HEK293 (cell line): ENCODE results near the gene CFAP47.

Source experiments
- CTCF ChIA-PET: fragments of 350-600 bp; formaldehyde crosslinking; extraction: SDS; loops from one replicate; lab custom pipeline; 2021; ENCODE audit warnings: antibody characterized with exemption; lab: Yijun Ruan, JAX
- POLR2A ChIA-PET: fragments of 300-600 bp; formaldehyde crosslinking; extraction: SDS; loops from one replicate; lab custom pipeline; 2020; ENCODE audit warnings: antibody characterized with exemption, inconsistent platforms; lab: Yijun Ruan, JAX
- H3K27ac ChIP-seq: fragments of 200-500 bp; sonication (Bioruptor generic); 2 replicates; pipeline ENCODE4 v1.5.1; 2014; ENCODE audit warnings: low read depth, low read length, control low read depth, inconsistent platforms; ENCODE audit errors: extremely low read depth
- H3K36me3 ChIP-seq, 2 experiments: fragments of 200-500 bp in 1 of 2; sonication (Bioruptor generic) in 1 of 2; 1 replicate in 1 of 2; 2 replicates in 1 of 2; pipeline ENCODE4 v1.5.1; 2014 to 2017; ENCODE audit warnings: inconsistent platforms in 2 of 2, low read length in 2 of 2; ENCODE audit not compliant: control insufficient read depth in 2 of 2, insufficient read depth in 1 of 2
- H3K4me1 ChIP-seq: fragments of 200-500 bp; sonication (Bioruptor generic); 2 replicates; pipeline ENCODE4 v1.5.1; 2014; ENCODE audit warnings: mild to moderate bottlenecking, low read length, inconsistent platforms; ENCODE audit not compliant: control insufficient read depth, insufficient read depth
- H3K4me3 ChIP-seq: 2 replicates; pipeline ENCODE4 v1.5.1; 2011; ENCODE audit warnings: low read depth, mild to moderate bottlenecking, control low read depth, low read length, moderate library complexity
- H3K9me3 ChIP-seq: fragments of 200-500 bp; sonication (Bioruptor generic); 2 replicates; pipeline ENCODE4 v1.5.1; 2014; ENCODE audit warnings: low read depth, low read length, inconsistent platforms; ENCODE audit not compliant: control insufficient read depth, insufficient read depth
- MZF1 ChIP-seq: fragments of 450-650 bp; formaldehyde crosslinking; IDR thresholded peaks from 2 replicates; pipeline ENCODE4 v1.5.1; 2017; ENCODE audit warnings: missing biosample characterization, missing genetic modification characterization, borderline replicate concordance
- SP3 ChIP-seq: fragments of 450-650 bp; formaldehyde crosslinking; IDR thresholded peaks from 2 replicates; pipeline ENCODE4 v1.5.1; 2016; ENCODE audit warnings: missing biosample characterization, missing genetic modification characterization
- YY2 ChIP-seq: fragments of 450-650 bp; formaldehyde crosslinking; IDR thresholded peaks from 2 replicates; pipeline ENCODE4 v1.5.1; 2016; ENCODE audit warnings: missing biosample characterization, missing genetic modification characterization
- ZIC2 ChIP-seq: fragments of 450-650 bp; formaldehyde crosslinking; IDR thresholded peaks from 2 replicates; pipeline ENCODE4 v1.5.1; 2016; ENCODE audit warnings: missing biosample characterization, missing genetic modification characterization
- ZNF140 ChIP-seq: fragments of 450-650 bp; formaldehyde crosslinking; IDR thresholded peaks from 2 replicates; pipeline ENCODE4 v1.5.1; 2016; ENCODE audit warnings: missing biosample characterization, missing genetic modification characterization
- ZNF169 ChIP-seq: fragments of 450-650 bp; formaldehyde crosslinking; IDR thresholded peaks from 2 replicates; pipeline ENCODE4 v1.5.1; 2016; ENCODE audit warnings: missing biosample characterization, missing genetic modification characterization
- ZNF174 ChIP-seq: fragments of 450-650 bp; formaldehyde crosslinking; IDR thresholded peaks from 2 replicates; pipeline ENCODE4 v1.5.0; 2017; ENCODE audit warnings: missing biosample characterization, mild to moderate bottlenecking, missing genetic modification characterization
- ZNF184 ChIP-seq: fragments of 450-650 bp; IDR thresholded peaks from 2 replicates; pipeline ENCODE4 v1.5.1; 2018; ENCODE audit warnings: missing biosample characterization, mild to moderate bottlenecking, missing genetic modification characterization
- ZNF214 ChIP-seq: fragments of 450-650 bp; formaldehyde crosslinking; IDR thresholded peaks from 2 replicates; pipeline ENCODE4 v1.5.1; 2017; ENCODE audit warnings: missing biosample characterization, mild to moderate bottlenecking, missing genetic modification characterization, borderline replicate concordance
- ZNF221 ChIP-seq: fragments of 450-650 bp; formaldehyde crosslinking; IDR thresholded peaks from 2 replicates; pipeline ENCODE4 v1.5.1; 2017; ENCODE audit warnings: missing biosample characterization, missing genetic modification characterization, borderline replicate concordance
- ZNF324 ChIP-seq: fragments of 450-650 bp; formaldehyde crosslinking; IDR thresholded peaks from 2 replicates; pipeline ENCODE4 v1.5.1; 2016; ENCODE audit warnings: missing biosample characterization, missing genetic modification characterization
- ZNF350 ChIP-seq: fragments of 450-650 bp; formaldehyde crosslinking; IDR thresholded peaks from 2 replicates; pipeline ENCODE4 v1.5.0; 2017; ENCODE audit warnings: missing biosample characterization, mild to moderate bottlenecking, missing genetic modification characterization
- ZNF37A ChIP-seq: fragments of 450-650 bp; IDR thresholded peaks from 2 replicates; pipeline ENCODE4 v1.5.1; 2018; ENCODE audit warnings: missing biosample characterization, missing genetic modification characterization
- ZNF404 ChIP-seq: fragments of 450-650 bp; formaldehyde crosslinking; IDR thresholded peaks from 2 replicates; pipeline ENCODE4 v1.5.1; 2017; ENCODE audit warnings: missing biosample characterization, missing genetic modification characterization
- ZNF416 ChIP-seq: fragments of 450-650 bp; formaldehyde crosslinking; IDR thresholded peaks from 2 replicates; pipeline ENCODE4 v1.5.1; 2016; ENCODE audit warnings: missing biosample characterization, missing genetic modification characterization
- ZNF514 ChIP-seq: fragments of 450-650 bp; formaldehyde crosslinking; IDR thresholded peaks from 2 replicates; pipeline ENCODE4 v1.5.1; 2016; ENCODE audit warnings: missing biosample characterization, missing genetic modification characterization
- ZNF530 ChIP-seq: fragments of 450-650 bp; formaldehyde crosslinking; IDR thresholded peaks from 2 replicates; pipeline ENCODE4 v1.5.1; 2016; ENCODE audit warnings: low read depth, missing biosample characterization, missing genetic modification characterization
- ZNF664 ChIP-seq: fragments of 450-650 bp; formaldehyde crosslinking; IDR thresholded peaks from 2 replicates; pipeline ENCODE4 v1.5.1; 2016; ENCODE audit warnings: missing biosample characterization, missing genetic modification characterization
- ZNF701 ChIP-seq: fragments of 450-650 bp; formaldehyde crosslinking; IDR thresholded peaks from 2 replicates; pipeline ENCODE4 v1.5.1; 2016; ENCODE audit warnings: missing biosample characterization, missing genetic modification characterization
- ZNF768 ChIP-seq: fragments of 450-650 bp; formaldehyde crosslinking; IDR thresholded peaks from 2 replicates; pipeline ENCODE4 v1.5.1; 2018; ENCODE audit warnings: missing biosample characterization, mild to moderate bottlenecking, missing genetic modification characterization
- ZNF792 ChIP-seq: fragments of 450-650 bp; formaldehyde crosslinking; IDR thresholded peaks from 2 replicates; pipeline ENCODE4 v1.5.1; 2016; ENCODE audit warnings: missing biosample characterization, missing genetic modification characterization
- ZSCAN30 ChIP-seq: fragments of 450-650 bp; IDR thresholded peaks from 2 replicates; pipeline ENCODE4 v1.5.1; 2018; ENCODE audit warnings: missing biosample characterization, mild to moderate bottlenecking, missing genetic modification characterization, moderate library complexity
- TF ChIP-seq, protein P1 (sequence below): fragments of 450-650 bp; formaldehyde crosslinking; conservative IDR thresholded peaks from 2 replicates; pipeline ENCODE4 v1.5.1; 2016; ENCODE audit warnings: low read depth, missing biosample characterization, missing genetic modification characterization
- TF ChIP-seq, protein P2 (sequence below): fragments of 450-650 bp; formaldehyde crosslinking; IDR thresholded peaks from 2 replicates; pipeline ENCODE4 v1.5.1; 2016; ENCODE audit warnings: missing biosample characterization, missing genetic modification characterization, low read depth
- TF ChIP-seq, protein P3 (sequence below): fragments of 450-650 bp; formaldehyde crosslinking; IDR thresholded peaks from 2 replicates; pipeline ENCODE4 v1.5.1; 2016; ENCODE audit warnings: missing biosample characterization, missing genetic modification characterization
- TF ChIP-seq, protein P4 (sequence below): fragments of 450-650 bp; formaldehyde crosslinking; IDR thresholded peaks from 2 replicates; pipeline ENCODE4 v1.5.1; 2016; ENCODE audit warnings: missing biosample characterization, missing genetic modification characterization

CFAP47 gene

DNA sequence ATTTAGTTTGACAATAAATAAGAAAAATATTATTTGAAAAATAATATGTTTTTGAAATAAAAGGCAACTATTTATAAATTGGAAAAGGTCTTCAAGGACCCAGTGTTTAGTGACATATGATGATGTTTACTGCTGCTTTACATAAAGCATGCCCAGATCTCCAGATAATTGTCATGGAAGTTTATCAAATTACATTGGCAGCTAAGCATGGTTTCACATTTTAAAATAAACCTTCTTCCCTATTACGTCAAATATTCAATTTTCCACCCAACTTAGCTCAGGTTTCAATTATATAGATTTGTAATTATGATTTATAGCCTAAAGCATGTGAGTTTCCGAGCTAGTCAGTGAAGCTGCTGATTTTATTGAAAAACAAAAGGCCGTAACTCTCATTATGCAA lies 417.2 kb downstream of the CFAP47 start:
- Histone ChIP-seq H3K4me1 (no peaks in the 10 kb centered on the region), H3K4me3 (no peak overlapping the region), H3K9me3 (no peaks in the 10 kb centered on the region), H3K36me3 (no peaks in the 10 kb centered on the region), H3K27ac (no peak overlapping the region)
- ChIA-PET CTCF (interaction anchor here (0.5 kb wide), 1 partner anchor 985 kb away, joined by 3 read pairs; no protein-coding TSS in a partner anchor), POLR2A (no interaction called here)
- TF ChIP-seq ZNF404 (tag by site-specific recombination): no peak
- no peak for TF ChIP-seq ZNF37A (tag by site-specific recombination)
- TF ChIP-seq, protein P1, sequence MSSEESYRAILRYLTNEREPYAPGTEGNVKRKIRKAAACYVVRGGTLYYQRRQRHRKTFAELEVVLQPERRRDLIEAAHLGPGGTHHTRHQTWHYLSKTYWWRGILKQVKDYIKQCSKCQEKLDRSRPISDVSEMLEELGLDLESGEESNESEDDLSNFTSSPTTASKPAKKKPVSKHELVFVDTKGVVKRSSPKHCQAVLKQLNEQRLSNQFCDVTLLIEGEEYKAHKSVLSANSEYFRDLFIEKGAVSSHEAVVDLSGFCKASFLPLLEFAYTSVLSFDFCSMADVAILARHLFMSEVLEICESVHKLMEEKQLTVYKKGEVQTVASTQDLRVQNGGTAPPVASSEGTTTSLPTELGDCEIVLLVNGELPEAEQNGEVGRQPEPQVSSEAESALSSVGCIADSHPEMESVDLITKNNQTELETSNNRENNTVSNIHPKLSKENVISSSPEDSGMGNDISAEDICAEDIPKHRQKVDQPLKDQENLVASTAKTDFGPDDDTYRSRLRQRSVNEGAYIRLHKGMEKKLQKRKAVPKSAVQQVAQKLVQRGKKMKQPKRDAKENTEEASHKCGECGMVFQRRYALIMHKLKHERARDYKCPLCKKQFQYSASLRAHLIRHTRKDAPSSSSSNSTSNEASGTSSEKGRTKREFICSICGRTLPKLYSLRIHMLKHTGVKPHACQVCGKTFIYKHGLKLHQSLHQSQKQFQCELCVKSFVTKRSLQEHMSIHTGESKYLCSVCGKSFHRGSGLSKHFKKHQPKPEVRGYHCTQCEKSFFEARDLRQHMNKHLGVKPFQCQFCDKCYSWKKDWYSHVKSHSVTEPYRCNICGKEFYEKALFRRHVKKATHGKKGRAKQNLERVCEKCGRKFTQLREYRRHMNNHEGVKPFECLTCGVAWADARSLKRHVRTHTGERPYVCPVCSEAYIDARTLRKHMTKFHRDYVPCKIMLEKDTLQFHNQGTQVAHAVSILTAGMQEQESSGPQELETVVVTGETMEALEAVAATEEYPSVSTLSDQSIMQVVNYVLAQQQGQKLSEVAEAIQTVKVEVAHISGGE (tag by site-specific recombination): no peak
- no peak for TF ChIP-seq ZIC2
- no peak for TF ChIP-seq YY2
- TF ChIP-seq ZNF664: no peak
- TF ChIP-seq SP3 (tag by site-specific recombination): no peak
- no peak for TF ChIP-seq ZNF221 (tag by site-specific recombination)
- no peak for TF ChIP-seq ZNF792
- TF ChIP-seq ZSCAN30 (tag by site-specific recombination): no peak
- TF ChIP-seq ZNF184 (tag by site-specific recombination): no peak
- no peak for TF ChIP-seq ZNF514 (tag by site-specific recombination)
- no peak for TF ChIP-seq ZNF140

DNA sequence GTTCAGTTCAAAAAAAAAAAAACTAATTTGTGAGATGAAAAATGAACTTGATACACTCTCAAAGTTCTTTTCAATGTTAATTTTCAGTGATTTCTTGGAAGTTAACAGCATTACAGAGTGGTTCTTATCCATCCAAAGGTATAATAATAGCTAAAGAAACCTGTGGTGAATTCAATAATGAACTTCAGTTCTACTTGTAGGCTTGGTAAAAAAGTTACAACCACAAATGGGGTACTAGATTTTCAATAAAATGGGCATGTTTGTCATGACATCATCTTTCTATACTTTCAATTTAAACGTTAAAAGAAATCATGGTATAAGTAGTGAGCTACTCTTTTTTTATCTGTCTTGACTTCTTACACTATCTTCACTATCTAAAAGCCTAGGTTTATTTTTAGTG lies 424.8 kb downstream of the CFAP47 start:
- Histone ChIP-seq H3K9me3 (no peaks in the 10 kb centered on the region), H3K36me3 (no peaks in the 10 kb centered on the region), H3K4me1 (no peaks in the 10 kb centered on the region), H3K27ac (no peak overlapping the region), H3K4me3 (no peak overlapping the region)
- POLR2A ChIA-PET: no interaction called here
- CTCF ChIA-PET: interaction anchor here (0.7 kb wide), 1 partner anchor 1854 kb away, joined by 3 read pairs; no protein-coding TSS in a partner anchor
- TF ChIP-seq, protein P2, sequence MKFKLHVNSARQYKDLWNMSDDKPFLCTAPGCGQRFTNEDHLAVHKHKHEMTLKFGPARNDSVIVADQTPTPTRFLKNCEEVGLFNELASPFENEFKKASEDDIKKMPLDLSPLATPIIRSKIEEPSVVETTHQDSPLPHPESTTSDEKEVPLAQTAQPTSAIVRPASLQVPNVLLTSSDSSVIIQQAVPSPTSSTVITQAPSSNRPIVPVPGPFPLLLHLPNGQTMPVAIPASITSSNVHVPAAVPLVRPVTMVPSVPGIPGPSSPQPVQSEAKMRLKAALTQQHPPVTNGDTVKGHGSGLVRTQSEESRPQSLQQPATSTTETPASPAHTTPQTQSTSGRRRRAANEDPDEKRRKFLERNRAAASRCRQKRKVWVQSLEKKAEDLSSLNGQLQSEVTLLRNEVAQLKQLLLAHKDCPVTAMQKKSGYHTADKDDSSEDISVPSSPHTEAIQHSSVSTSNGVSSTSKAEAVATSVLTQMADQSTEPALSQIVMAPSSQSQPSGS (tag by site-specific recombination): 0 out of 2 replicates have a peak, but pooled peaks have one; percentile 18
- TF ChIP-seq ZNF324 (tag by site-specific recombination): no peak

DNA sequence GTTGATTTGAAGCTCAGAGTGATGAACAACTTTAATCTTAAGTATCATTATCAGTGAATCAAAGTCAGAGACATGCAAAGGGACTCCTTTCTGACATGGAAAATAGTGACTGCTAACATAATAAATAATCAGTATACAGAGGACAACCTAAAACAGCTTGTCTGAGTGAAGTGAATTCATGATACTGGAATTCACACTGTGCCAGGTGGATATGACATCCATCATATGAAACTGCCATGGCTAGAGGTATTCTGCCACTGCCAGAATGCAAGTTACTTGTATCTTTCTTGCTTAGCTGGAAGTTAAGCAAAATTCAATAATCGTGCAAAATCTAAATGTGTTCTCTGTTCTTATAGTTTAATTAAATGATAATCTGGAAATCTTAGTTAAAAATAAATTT lies 429.0 kb downstream of the CFAP47 start:
- Histone ChIP-seq H3K4me1 (no peaks in the 10 kb centered on the region), H3K36me3 (no peaks in the 10 kb centered on the region), H3K9me3 (no peaks in the 10 kb centered on the region), H3K4me3 (no peak overlapping the region), H3K27ac (no peak overlapping the region)
- POLR2A ChIA-PET: no interaction called here
- CTCF ChIA-PET: interaction anchor here (0.7 kb wide), 1 partner anchor 320 kb away, joined by 3 read pairs; no protein-coding TSS in a partner anchor
- TF ChIP-seq ZNF792 (no peak), ZNF214 (tag by site-specific recombination) (no peak), ZNF174 (tag by site-specific recombination) (no peak), MZF1 (no peak), ZNF169 (tag by site-specific recombination) (no peak), ZNF416 (tag by site-specific recombination) (no peak), ZNF350 (no peak), ZNF404 (tag by site-specific recombination) (no peak), ZNF701 (tag by site-specific recombination) (no peak), ZNF768 (tag by site-specific recombination) (no peak), ZNF530 (tag by site-specific recombination) (no peak)
- TF ChIP-seq, protein P3, sequence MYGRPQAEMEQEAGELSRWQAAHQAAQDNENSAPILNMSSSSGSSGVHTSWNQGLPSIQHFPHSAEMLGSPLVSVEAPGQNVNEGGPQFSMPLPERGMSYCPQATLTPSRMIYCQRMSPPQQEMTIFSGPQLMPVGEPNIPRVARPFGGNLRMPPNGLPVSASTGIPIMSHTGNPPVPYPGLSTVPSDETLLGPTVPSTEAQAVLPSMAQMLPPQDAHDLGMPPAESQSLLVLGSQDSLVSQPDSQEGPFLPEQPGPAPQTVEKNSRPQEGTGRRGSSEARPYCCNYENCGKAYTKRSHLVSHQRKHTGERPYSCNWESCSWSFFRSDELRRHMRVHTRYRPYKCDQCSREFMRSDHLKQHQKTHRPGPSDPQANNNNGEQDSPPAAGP: no peak
- TF ChIP-seq, protein P4, sequence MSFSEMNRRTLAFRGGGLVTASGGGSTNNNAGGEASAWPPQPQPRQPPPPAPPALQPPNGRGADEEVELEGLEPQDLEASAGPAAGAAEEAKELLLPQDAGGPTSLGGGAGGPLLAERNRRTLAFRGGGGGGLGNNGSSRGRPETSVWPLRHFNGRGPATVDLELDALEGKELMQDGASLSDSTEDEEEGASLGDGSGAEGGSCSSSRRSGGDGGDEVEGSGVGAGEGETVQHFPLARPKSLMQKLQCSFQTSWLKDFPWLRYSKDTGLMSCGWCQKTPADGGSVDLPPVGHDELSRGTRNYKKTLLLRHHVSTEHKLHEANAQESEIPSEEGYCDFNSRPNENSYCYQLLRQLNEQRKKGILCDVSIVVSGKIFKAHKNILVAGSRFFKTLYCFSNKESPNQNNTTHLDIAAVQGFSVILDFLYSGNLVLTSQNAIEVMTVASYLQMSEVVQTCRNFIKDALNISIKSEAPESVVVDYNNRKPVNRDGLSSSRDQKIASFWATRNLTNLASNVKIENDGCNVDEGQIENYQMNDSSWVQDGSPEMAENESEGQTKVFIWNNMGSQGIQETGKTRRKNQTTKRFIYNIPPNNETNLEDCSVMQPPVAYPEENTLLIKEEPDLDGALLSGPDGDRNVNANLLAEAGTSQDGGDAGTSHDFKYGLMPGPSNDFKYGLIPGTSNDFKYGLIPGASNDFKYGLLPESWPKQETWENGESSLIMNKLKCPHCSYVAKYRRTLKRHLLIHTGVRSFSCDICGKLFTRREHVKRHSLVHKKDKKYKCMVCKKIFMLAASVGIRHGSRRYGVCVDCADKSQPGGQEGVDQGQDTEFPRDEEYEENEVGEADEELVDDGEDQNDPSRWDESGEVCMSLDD (tag by site-specific recombination): no peak
